IMR-90 (cell line): ENCODE results near the gene KRT16. TPM values are rescaled to one million over a fixed set of nuclear protein-coding genes. Genes with fewer than 3 reads are reported as not detected.

Experiments
- ATAC-seq: fragments of 200-7000 bp; cut with Tn5 transposase; 2 replicates; pipeline ENCODE4 v1.9.1; 2020; ENCODE audit warnings: low read depth, mild to moderate bottlenecking, moderate library complexity
- BruUV-seq: library from RNA; stranded (reverse); fragments of 400-500 nt; replicated peaks from 2 replicates; lab custom pipeline; 2021; lab: Mats Ljungman, UMichigan
- CTCF ChIA-PET: fragments of 300-600 bp; formaldehyde crosslinking; extraction: SDS; loops from one replicate; lab custom pipeline; 2021; ENCODE audit warnings: antibody characterized with exemption; lab: Yijun Ruan, JAX
- POLR2A ChIA-PET: fragments of 300-600 bp; sonication (Branson Sonifier 250); formaldehyde crosslinking; loops from one replicate; lab custom pipeline; 2022; ENCODE audit warnings: antibody characterized with exemption; ENCODE audit not compliant: unreplicated experiment; lab: Charles Lee
- DNase-seq: peaks from one replicate; pipeline ENCODE4 v3.0.0; 2013
- H2AFZ ChIP-seq: replicated peaks from 2 replicates; pipeline ENCODE3; 2013; ENCODE audit warnings: low read length, mild to moderate bottlenecking; ENCODE audit not compliant: poor library complexity
- H2AK5ac ChIP-seq: 2 replicates; pipeline ENCODE4 v1.6.1; 2013; ENCODE audit warnings: low read depth, low read length, inconsistent platforms
- H2AK9ac ChIP-seq: replicated peaks from 2 replicates; pipeline ENCODE3; 2013; ENCODE audit warnings: mild to moderate bottlenecking, low read depth, low read length, moderate library complexity; ENCODE audit not compliant: poor library complexity
- H2BK120ac ChIP-seq: 2 replicates; pipeline ENCODE4 v1.6.1; 2013; ENCODE audit warnings: low read depth, low read length, inconsistent platforms
- H2BK15ac ChIP-seq: 3 replicates; pipeline ENCODE4 v1.6.1; 2013; ENCODE audit warnings: low read depth, low read length, inconsistent platforms
- H2BK20ac ChIP-seq: 2 replicates; pipeline ENCODE4 v1.6.1; 2013; ENCODE audit warnings: low read depth, mild to moderate bottlenecking, inconsistent platforms, low read length, moderate library complexity
- H2BK5ac ChIP-seq: 2 replicates; pipeline ENCODE4 v1.6.1; 2013; ENCODE audit warnings: mild to moderate bottlenecking, low read depth, low read length, inconsistent platforms; ENCODE audit not compliant: poor library complexity, severe bottlenecking
- H3K14ac ChIP-seq: replicated peaks from 2 replicates; pipeline ENCODE4 v1.6.1; 2013; ENCODE audit warnings: low read depth, low read length, inconsistent platforms
- H3K18ac ChIP-seq: 2 replicates; pipeline ENCODE4 v1.6.1; 2013; ENCODE audit warnings: low read depth, low read length, control low read depth
- H3K23ac ChIP-seq: 2 replicates; pipeline ENCODE4 v1.6.1; 2013; ENCODE audit warnings: low read depth, low read length, inconsistent platforms
- H3K27ac ChIP-seq: 2 replicates; pipeline ENCODE4 v1.5.1; 2013; ENCODE audit warnings: mild to moderate bottlenecking, control low read depth, low read length; ENCODE audit not compliant: insufficient read depth
- H3K27me3 ChIP-seq: 2 replicates; pipeline ENCODE4 v1.6.1; 2013; ENCODE audit warnings: low read length; ENCODE audit not compliant: control insufficient read depth, insufficient read depth
- H3K36me3 ChIP-seq: 2 replicates; pipeline ENCODE4 v1.6.1; 2013; ENCODE audit warnings: low read length, mixed read lengths; ENCODE audit not compliant: control insufficient read depth, insufficient read depth
- H3K4ac ChIP-seq: 2 replicates; pipeline ENCODE4 v1.6.1; 2013; ENCODE audit warnings: low read depth, low read length, inconsistent platforms
- H3K4me1 ChIP-seq: 2 replicates; pipeline ENCODE4 v1.6.1; 2013; ENCODE audit warnings: low read length, mixed read lengths; ENCODE audit not compliant: control insufficient read depth, insufficient read depth
- H3K4me2 ChIP-seq: 2 replicates; pipeline ENCODE4 v1.6.1; 2013; ENCODE audit warnings: low read depth, mild to moderate bottlenecking, control low read depth, low read length, moderate library complexity
- H3K4me3 ChIP-seq: 2 replicates; pipeline ENCODE4 v1.5.1; 2013; ENCODE audit warnings: low read depth, mild to moderate bottlenecking, control low read depth, low read length, moderate library complexity; ENCODE audit not compliant: insufficient read depth
- H3K56ac ChIP-seq: 2 replicates; pipeline ENCODE4 v1.6.1; 2013; ENCODE audit warnings: low read length, inconsistent platforms; ENCODE audit not compliant: insufficient read depth; ENCODE audit errors: extremely low read depth
- H3K79me1 ChIP-seq, 2 experiments: 2 replicates each; pipeline ENCODE4 v1.6.1; 2013; ENCODE audit warnings: low read length in 2 of 2, inconsistent platforms in 1 of 2, low read depth in 1 of 2
- H3K9ac ChIP-seq: 2 replicates; pipeline ENCODE4 v1.6.1; 2013; ENCODE audit warnings: low read depth, low read length, control low read depth
- H3K9me1 ChIP-seq: 2 replicates; pipeline ENCODE4 v1.6.1; 2013; ENCODE audit warnings: low read length, inconsistent platforms; ENCODE audit not compliant: insufficient read depth
- H3K9me3 ChIP-seq: 2 replicates; pipeline ENCODE4 v1.6.1; 2013; ENCODE audit warnings: low read length; ENCODE audit not compliant: control insufficient read depth, insufficient read depth
- H4K20me1 ChIP-seq: 2 replicates; pipeline ENCODE4 v1.6.1; 2013; ENCODE audit warnings: low read length, inconsistent platforms; ENCODE audit not compliant: insufficient read depth
- H4K5ac ChIP-seq: 2 replicates; pipeline ENCODE4 v1.6.1; 2013; ENCODE audit warnings: mild to moderate bottlenecking, low read depth, low read length, control low read depth
- H4K8ac ChIP-seq, 2 experiments: 2 replicates each; pipeline ENCODE4 v1.6.1; 2013; ENCODE audit warnings: low read depth in 2 of 2, low read length in 2 of 2, control low read depth in 1 of 2, inconsistent platforms in 1 of 2
- H4K91ac ChIP-seq: 2 replicates; pipeline ENCODE4 v1.6.1; 2013; ENCODE audit warnings: low read depth, low read length, inconsistent platforms; ENCODE audit not compliant: insufficient read depth
- BHLHE40 ChIP-seq: fragments of 150-350 bp; IDR thresholded peaks from 2 replicates; pipeline ENCODE4 v1.6.1; 2016; ENCODE audit warnings: mild to moderate bottlenecking, low read depth, low read length
- CEBPB ChIP-seq: IDR thresholded peaks from 2 replicates; pipeline ENCODE4 v1.6.1; 2012; ENCODE audit warnings: low read depth, low read length, improper control_type of control experiment
- CHD1 ChIP-seq: IDR thresholded peaks from 2 replicates; pipeline ENCODE4 v1.6.1; 2012; ENCODE audit warnings: low read depth, low read length, improper control_type of control experiment
- FOS ChIP-seq: fragments of 150-350 bp; IDR thresholded peaks from 2 replicates; pipeline ENCODE4 v1.6.1; 2016; ENCODE audit warnings: low read depth, low read length
- MAFK ChIP-seq: IDR thresholded peaks from 2 replicates; pipeline ENCODE4 v1.6.1; 2012; ENCODE audit warnings: low read depth, low read length, improper control_type of control experiment
- MAZ ChIP-seq: IDR thresholded peaks from 2 replicates; pipeline ENCODE4 v1.6.1; 2012; ENCODE audit warnings: low read depth, mild to moderate bottlenecking, low read length, improper control_type of control experiment, moderate library complexity, borderline replicate concordance
- MXI1 ChIP-seq: IDR thresholded peaks from 2 replicates; pipeline ENCODE4 v1.6.1; 2012; ENCODE audit warnings: low read depth, mild to moderate bottlenecking, low read length, moderate library complexity, borderline replicate concordance
- NFE2L2 ChIP-seq: fragments of 150-350 bp; IDR thresholded peaks from 2 replicates; pipeline ENCODE4 v1.6.1; 2016; ENCODE audit warnings: low read depth, mild to moderate bottlenecking, low read length
- POLR2A ChIP-seq: IDR thresholded peaks from 2 replicates; pipeline ENCODE4 v1.6.1; 2012; ENCODE audit warnings: mild to moderate bottlenecking, low read depth, low read length
- RCOR1 ChIP-seq: IDR thresholded peaks from 2 replicates; pipeline ENCODE4 v1.6.1; 2012; ENCODE audit warnings: mild to moderate bottlenecking, low read length, improper control_type of control experiment; ENCODE audit not compliant: insufficient replicate concordance
- RFX5 ChIP-seq: IDR thresholded peaks from 2 replicates; pipeline ENCODE4 v1.8.0; 2012; ENCODE audit warnings: low read depth, mild to moderate bottlenecking, low read length, moderate library complexity
- WGBS, 2 experiments: methylation state at CpG; one replicate each; pipeline versions ENCODE4 v1.1.5 to v1.1.7; 2013; ENCODE audit warnings: missing lambda C conversion rate in 2 of 2; ENCODE audit not compliant: insufficient read length in 1 of 2; ENCODE audit errors: extremely low coverage in 2 of 2; 5-methylcytosine and 5-hydroxymethylcytosine counted together
- dilution Hi-C: fragments of 300-500 bp; cut with HindIII; formaldehyde crosslinking; loops from one replicate; pipeline ENCODE4 v1.14.3; 2018; ENCODE audit warnings: low sequenced_read_pairs; ENCODE audit not compliant: unreplicated experiment
- in situ Hi-C: fragments of 300-500 bp; cut with MboI; formaldehyde crosslinking; loops from 3 replicates; pipeline ENCODE4 v1.14.3; 2019; ENCODE audit warnings: low sequenced_read_pairs, inconsistent platforms, mixed read lengths
- intact Hi-C: fragments of 100-400 bp; cut with micrococcal nuclease; formaldehyde crosslinking; loops from 2 replicates; pipeline ENCODE4 v1.10.0; 2022
- polyA plus RNA-seq, 3 experiments: library from polyadenylated mRNA; depleted of rRNA; stranded (reverse); fragments of >200 nt; gene quantifications; 2 replicates each; pipeline ENCODE4 v1.2.3, GENCODE V29; 2012; ENCODE audit warnings: low replicate concordance in 1 of 3
- total RNA-seq: library from RNA; depleted of rRNA; stranded (reverse); fragments of >200 nt; gene quantifications from 2 replicates; pipeline ENCODE4 v1.2.3, GENCODE V29; 2012
- TF ChIP-seq, protein P1 (sequence below): fragments of 150-350 bp; IDR thresholded peaks from 2 replicates; pipeline ENCODE4 v1.6.1; 2017; ENCODE audit warnings: mild to moderate bottlenecking, antibody characterized with exemption, low read length, low read depth
- TF ChIP-seq, protein P2 (sequence below): fragments of 150-350 bp; IDR thresholded peaks from 2 replicates; pipeline ENCODE4 v1.6.1; 2016; ENCODE audit warnings: low read depth, mild to moderate bottlenecking, low read length, moderate library complexity, borderline replicate concordance
- TF ChIP-seq, protein P3 (sequence below): conservative IDR thresholded peaks from 2 replicates; pipeline ENCODE4 v1.5.1; 2012; ENCODE audit warnings: mild to moderate bottlenecking, low read depth, low read length, improper control_type of control experiment

Gene KRT16
- total and polyA plus RNA-seq, 2 of the 4 experiments (the other 2 are of a cell fraction), result not detected

DNA sequence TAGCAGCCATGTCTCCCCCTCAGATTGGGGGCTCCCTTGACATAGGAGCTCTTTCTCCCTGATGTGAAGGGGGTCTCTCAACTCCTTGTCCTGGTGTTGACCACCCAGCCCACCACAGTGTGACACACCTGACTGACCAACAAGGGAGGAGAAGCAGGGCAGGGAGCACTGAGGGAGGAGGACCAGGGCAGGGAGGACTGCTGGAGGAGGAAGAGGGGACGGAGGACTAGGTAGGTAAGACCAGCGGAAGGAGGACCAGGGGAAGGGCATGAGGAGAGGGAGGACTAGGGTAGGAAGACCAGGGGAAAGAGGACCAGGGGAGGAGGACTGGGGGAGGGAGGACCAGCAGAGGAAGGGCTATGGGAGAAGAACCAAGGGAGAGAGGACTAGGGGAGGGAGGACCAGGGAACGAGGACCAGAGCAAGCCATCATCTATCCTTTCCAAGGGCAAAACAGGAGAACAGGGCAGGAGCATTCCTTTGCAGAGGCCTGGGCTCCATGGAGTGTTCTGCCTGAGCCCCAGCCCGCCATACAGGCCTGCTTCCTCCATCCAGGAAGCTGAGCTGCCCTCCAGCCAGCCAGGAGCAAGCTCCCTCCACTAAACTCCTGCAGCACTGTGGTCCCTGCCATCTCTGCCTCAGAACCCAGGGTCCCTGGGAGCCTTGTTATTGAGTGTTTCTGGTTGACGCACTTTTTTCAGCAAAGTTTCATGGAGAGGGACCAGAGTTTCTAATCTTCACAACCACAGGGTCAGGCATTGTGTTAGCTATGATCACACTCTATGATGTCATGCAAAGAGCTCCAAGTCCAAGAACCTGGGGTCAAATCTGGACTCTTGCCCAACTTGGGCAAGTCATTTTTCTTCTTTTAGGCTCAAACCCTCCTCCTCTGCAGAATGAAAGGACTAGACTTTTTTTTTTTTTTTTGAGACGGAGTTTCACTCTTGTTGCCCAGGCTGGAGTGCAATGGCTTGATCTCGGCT lies 27.2 kb upstream of the KRT16 start:
- Histone ChIP-seq H2BK120ac (no peak overlapping the region), H3K4me1 (peaks cover 3% of the 10 kb centered on the region; the same call in 1 of the 2 replicates), H2AK5ac (no peak overlapping the region), H3K23ac (no peak overlapping the region), H3K14ac (no peak overlapping the region), H3K9ac (no peak overlapping the region), H4K20me1 (no peaks in the 10 kb centered on the region), H3K4ac (no peak overlapping the region), H3K9me3 (no peaks in the 10 kb centered on the region), H3K56ac (no peak overlapping the region), H2BK5ac (no peak overlapping the region), H2BK15ac (no peak overlapping the region), H3K36me3 (no peaks in the 10 kb centered on the region), H2AFZ (no peak overlapping the region), H3K4me3 (no peak overlapping the region), H3K27me3 (peaks cover 14% of the 10 kb centered on the region), H2AK9ac (no peak overlapping the region), H4K91ac (no peak overlapping the region), H3K9me1 (no peaks in the 10 kb centered on the region), H3K4me2 (no peak overlapping the region), H4K8ac (no peak overlapping the region), H3K79me1 (no peaks in the 10 kb centered on the region), H2BK20ac (no peak overlapping the region), H4K5ac (no peak overlapping the region), H3K18ac (no peak overlapping the region), H3K27ac (no peak overlapping the region)
- BruUV-seq, result no TSS peak
- peak; percentile 19 for DNase-seq
- ChIA-PET CTCF (interaction anchor here (0.8 to 1.2 kb wide), 2 partner anchors 21 to 90 kb away, joined by 3 read pairs; no protein-coding TSS in a partner anchor), POLR2A (no interaction called here)
- no peak for ATAC-seq
- in situ Hi-C loops (no loop called here), dilution Hi-C loops (no loop called here), intact Hi-C loops (no loop called here)
- WGBS, 2 experiments, result no CpG with 5 or more reads among the region's 7 CpGs
- TF ChIP-seq RCOR1, result no peak
- no peak for TF ChIP-seq MAZ
- no peak for TF ChIP-seq NFE2L2
- TF ChIP-seq MXI1, result no peak
- no peak for TF ChIP-seq POLR2A
- TF ChIP-seq, protein P1, sequence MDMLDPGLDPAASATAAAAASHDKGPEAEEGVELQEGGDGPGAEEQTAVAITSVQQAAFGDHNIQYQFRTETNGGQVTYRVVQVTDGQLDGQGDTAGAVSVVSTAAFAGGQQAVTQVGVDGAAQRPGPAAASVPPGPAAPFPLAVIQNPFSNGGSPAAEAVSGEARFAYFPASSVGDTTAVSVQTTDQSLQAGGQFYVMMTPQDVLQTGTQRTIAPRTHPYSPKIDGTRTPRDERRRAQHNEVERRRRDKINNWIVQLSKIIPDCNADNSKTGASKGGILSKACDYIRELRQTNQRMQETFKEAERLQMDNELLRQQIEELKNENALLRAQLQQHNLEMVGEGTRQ, result no peak
- no peak for TF ChIP-seq CEBPB
- TF ChIP-seq BHLHE40, result no peak
- no peak for TF ChIP-seq FOS
- TF ChIP-seq CHD1, result no peak
- TF ChIP-seq, protein P2, sequence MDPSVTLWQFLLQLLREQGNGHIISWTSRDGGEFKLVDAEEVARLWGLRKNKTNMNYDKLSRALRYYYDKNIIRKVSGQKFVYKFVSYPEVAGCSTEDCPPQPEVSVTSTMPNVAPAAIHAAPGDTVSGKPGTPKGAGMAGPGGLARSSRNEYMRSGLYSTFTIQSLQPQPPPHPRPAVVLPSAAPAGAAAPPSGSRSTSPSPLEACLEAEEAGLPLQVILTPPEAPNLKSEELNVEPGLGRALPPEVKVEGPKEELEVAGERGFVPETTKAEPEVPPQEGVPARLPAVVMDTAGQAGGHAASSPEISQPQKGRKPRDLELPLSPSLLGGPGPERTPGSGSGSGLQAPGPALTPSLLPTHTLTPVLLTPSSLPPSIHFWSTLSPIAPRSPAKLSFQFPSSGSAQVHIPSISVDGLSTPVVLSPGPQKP, result no peak
- TF ChIP-seq, protein P3, sequence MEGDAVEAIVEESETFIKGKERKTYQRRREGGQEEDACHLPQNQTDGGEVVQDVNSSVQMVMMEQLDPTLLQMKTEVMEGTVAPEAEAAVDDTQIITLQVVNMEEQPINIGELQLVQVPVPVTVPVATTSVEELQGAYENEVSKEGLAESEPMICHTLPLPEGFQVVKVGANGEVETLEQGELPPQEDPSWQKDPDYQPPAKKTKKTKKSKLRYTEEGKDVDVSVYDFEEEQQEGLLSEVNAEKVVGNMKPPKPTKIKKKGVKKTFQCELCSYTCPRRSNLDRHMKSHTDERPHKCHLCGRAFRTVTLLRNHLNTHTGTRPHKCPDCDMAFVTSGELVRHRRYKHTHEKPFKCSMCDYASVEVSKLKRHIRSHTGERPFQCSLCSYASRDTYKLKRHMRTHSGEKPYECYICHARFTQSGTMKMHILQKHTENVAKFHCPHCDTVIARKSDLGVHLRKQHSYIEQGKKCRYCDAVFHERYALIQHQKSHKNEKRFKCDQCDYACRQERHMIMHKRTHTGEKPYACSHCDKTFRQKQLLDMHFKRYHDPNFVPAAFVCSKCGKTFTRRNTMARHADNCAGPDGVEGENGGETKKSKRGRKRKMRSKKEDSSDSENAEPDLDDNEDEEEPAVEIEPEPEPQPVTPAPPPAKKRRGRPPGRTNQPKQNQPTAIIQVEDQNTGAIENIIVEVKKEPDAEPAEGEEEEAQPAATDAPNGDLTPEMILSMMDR, result no peak
- TF ChIP-seq RFX5, result no peak
- no peak for TF ChIP-seq MAFK
